Central memory CD8-positive, alpha-beta T cell (primary cell): ENCODE results near the gene SLC25A1.
"Not testable (repeated sequence)": the region's sequence is repeated elsewhere in the genome, so short reads cannot be mapped to it uniquely, and the experiment has no call there.

Source experiments
- ATAC-seq: fragments of 150-1000 bp; cut with Tn5 transposase; replicated peaks from 2 replicates; pipeline ENCODE4 v1.10.0; 2022; ENCODE audit warnings: mild to moderate bottlenecking, moderate FRiP score, moderate number of reproducible peaks; ENCODE audit not compliant: poor library complexity, severe bottlenecking; ENCODE audit errors: extremely low read depth
- DNase-seq, 2 donors: peaks; one replicate each; pipeline ENCODE4 v3.0.0; 2021; ENCODE audit warnings: low spot score in 2 of 2
- H3K27ac Mint-ChIP-seq: one replicate; pipeline ENCODE4 v1.8.0; 2022; ENCODE audit warnings: low read depth, mild to moderate bottlenecking, moderate library complexity, mixed read lengths
- H3K27me3 Mint-ChIP-seq: one replicate; pipeline ENCODE4 v1.8.0; 2022; ENCODE audit warnings: mixed read lengths
- H3K36me3 Mint-ChIP-seq: one replicate; pipeline ENCODE4 v1.8.0; 2022; ENCODE audit warnings: mild to moderate bottlenecking, moderate library complexity, mixed read lengths; ENCODE audit not compliant: insufficient read depth
- H3K4me1 Mint-ChIP-seq: one replicate; pipeline ENCODE4 v1.8.0; 2022; ENCODE audit warnings: mixed read lengths
- H3K4me3 Mint-ChIP-seq: one replicate; pipeline ENCODE4 v1.8.0; 2022; ENCODE audit warnings: mild to moderate bottlenecking, moderate library complexity, mixed read lengths
- H3K9me3 Mint-ChIP-seq: one replicate; pipeline ENCODE4 v1.8.0; 2022; ENCODE audit warnings: mixed read lengths

The SLC25A1 gene

GRCh38 chr22:19215360-19215759 lies 36.8 kb upstream of the SLC25A1 start:
- peaks cover 11% of the 10 kb centered on the region for H3K27me3 Mint-ChIP-seq
- H3K4me1 Mint-ChIP-seq = peaks cover 5% of the 10 kb centered on the region

DNA sequence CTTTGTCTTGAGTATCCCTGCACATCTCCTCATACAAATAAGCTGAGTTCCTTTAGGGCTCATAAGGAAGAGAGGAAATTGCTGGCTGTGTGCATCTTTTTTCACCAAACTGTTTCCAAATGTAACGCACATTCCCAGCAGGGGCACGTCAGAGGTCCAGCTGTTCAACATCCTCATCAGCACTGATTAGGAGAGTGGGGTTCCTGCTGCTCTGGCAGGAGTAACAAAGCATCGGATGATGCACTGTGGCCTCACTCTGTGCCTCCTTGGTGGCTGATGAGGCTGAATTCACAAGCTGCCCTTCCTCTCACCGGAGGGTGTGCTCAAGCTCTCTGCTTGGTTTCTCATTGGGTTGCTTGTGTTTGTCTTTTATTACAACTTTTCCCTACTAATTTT lies 35.5 kb upstream of the SLC25A1 start:
- DNase-seq (no peak), ATAC-seq (no peak)
- H3K4me1 Mint-ChIP-seq = peaks cover 5% of the 10 kb centered on the region
- H3K9me3 Mint-ChIP-seq = no peaks in the 10 kb centered on the region
- H3K36me3 Mint-ChIP-seq = peaks cover 3% of the 10 kb centered on the region
- H3K4me3 Mint-ChIP-seq = no peak overlapping the region
- no peak overlapping the region for H3K27ac Mint-ChIP-seq
- H3K27me3 Mint-ChIP-seq = peaks cover 24% of the 10 kb centered on the region

More at GRCh38 chr22:19215360-19215759, 36.8 kb upstream of the SLC25A1 start:
- H3K4me3 Mint-ChIP-seq = no peak overlapping the region
- H3K36me3 Mint-ChIP-seq = peaks cover 3% of the 10 kb centered on the region
- H3K9me3 Mint-ChIP-seq = no peaks in the 10 kb centered on the region
- no peak for DNase-seq
- no peak for ATAC-seq
- H3K27ac Mint-ChIP-seq = no peak overlapping the region

DNA sequence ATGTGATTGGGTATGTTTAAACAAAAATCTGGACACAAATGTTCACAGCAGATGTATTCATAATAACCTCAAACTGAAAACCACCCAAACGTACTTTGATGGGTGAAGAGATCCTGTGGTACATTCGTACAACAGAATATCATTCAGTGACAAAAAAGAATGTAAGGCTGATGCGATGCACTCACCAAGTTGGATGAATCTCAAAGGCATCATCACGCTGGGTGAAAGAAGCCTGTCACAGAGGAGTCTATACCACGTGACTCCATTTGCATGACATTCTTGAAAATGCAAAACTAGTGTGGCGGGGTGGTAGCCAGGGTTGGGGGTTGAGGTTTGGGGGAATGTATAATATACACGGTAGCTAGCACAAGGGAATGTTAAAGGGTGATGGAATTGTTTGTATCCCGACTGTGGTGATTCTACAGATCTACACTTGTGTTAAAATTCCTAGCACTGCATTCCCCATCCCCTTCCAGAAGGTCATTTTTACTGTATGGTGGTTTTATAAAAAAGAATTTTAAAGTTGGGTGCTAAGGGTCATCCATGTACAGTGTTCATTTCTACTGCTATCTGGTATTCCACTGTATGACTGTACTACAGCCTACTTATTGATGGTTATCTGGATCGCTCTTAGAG lies 35.0 kb upstream of the SLC25A1 start:
- Mint-ChIP-seq H3K27ac (no peak overlapping the region), H3K36me3 (peaks cover 3% of the 10 kb centered on the region), H3K9me3 (no peaks in the 10 kb centered on the region), H3K27me3 (peaks cover 29% of the 10 kb centered on the region), H3K4me3 (no peak overlapping the region), H3K4me1 (peaks cover 5% of the 10 kb centered on the region)
- no peak for DNase-seq
- ATAC-seq = no peak

GRCh38 chr22:19213001-19213400 lies 34.5 kb upstream of the SLC25A1 start:
- DNase-seq = no peak
- Mint-ChIP-seq H3K9me3 (no peaks in the 10 kb centered on the region), H3K27ac (no peak overlapping the region), H3K4me3 (no peak overlapping the region), H3K27me3 (peaks cover 35% of the 10 kb centered on the region), H3K36me3 (peaks cover 3% of the 10 kb centered on the region), H3K4me1 (peaks cover 5% of the 10 kb centered on the region)
- no peak for ATAC-seq

GRCh38 chr22:19212302-19212870 lies 33.9 kb upstream of the SLC25A1 start:
- no peaks in the 10 kb centered on the region for H3K9me3 Mint-ChIP-seq
- H3K27ac Mint-ChIP-seq = no peak overlapping the region
- peaks cover 41% of the 10 kb centered on the region for H3K27me3 Mint-ChIP-seq
- no peak overlapping the region for H3K4me3 Mint-ChIP-seq
- H3K4me1 Mint-ChIP-seq = peaks cover 5% of the 10 kb centered on the region
- H3K36me3 Mint-ChIP-seq = peaks cover 3% of the 10 kb centered on the region
- DNase-seq = no peak
- ATAC-seq = no peak

DNA sequence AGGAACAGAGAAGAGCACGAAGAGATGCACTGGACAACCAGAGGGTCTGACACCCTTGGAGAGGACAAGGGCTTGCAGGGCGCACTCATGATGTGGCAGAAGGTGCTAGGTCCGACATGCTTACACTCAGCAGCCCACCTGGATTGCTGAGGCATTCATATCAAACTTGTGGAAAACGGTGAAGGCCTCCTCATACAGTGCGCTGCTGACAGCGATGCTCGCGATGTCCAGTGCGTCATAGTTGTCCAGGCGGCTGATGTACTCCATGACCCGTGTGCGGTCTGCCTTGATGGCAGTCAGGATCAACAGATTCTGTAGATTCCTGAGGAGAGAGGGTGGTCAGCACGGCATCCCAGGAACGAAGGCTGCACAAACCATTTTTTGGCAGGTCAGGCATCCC lies 31.7 kb upstream of the SLC25A1 start:
- no peak overlapping the region for H3K27ac Mint-ChIP-seq
- H3K4me1 Mint-ChIP-seq = no peaks in the 10 kb centered on the region
- no peaks in the 10 kb centered on the region for H3K36me3 Mint-ChIP-seq
- no peak for DNase-seq
- peaks cover 43% of the 10 kb centered on the region for H3K27me3 Mint-ChIP-seq
- no peaks in the 10 kb centered on the region for H3K9me3 Mint-ChIP-seq
- ATAC-seq = no peak
- H3K4me3 Mint-ChIP-seq = no peak overlapping the region

- Mint-ChIP-seq H3K4me3 (no peak overlapping the region), H3K27ac (no peak overlapping the region), H3K27me3 (peaks cover 55% of the 10 kb centered on the region), H3K9me3 (no peaks in the 10 kb centered on the region), H3K36me3 (no peaks in the 10 kb centered on the region), H3K4me1 (no peaks in the 10 kb centered on the region)
- no peak for DNase-seq
- ATAC-seq = no peak
Measured at GRCh38 chr22:19208287-19208847, 29.8 kb upstream of the SLC25A1 start.

- H3K9me3 Mint-ChIP-seq = no peaks in the 10 kb centered on the region
- H3K36me3 Mint-ChIP-seq = no peaks in the 10 kb centered on the region
- H3K4me3 Mint-ChIP-seq = no peak overlapping the region
- H3K27ac Mint-ChIP-seq = no peak overlapping the region
- peaks cover 55% of the 10 kb centered on the region for H3K27me3 Mint-ChIP-seq
- ATAC-seq (no peak), DNase-seq (no peak)
- H3K4me1 Mint-ChIP-seq = no peaks in the 10 kb centered on the region
Measured at GRCh38 chr22:19207884-19208283, 29.3 kb upstream of the SLC25A1 start.

DNA sequence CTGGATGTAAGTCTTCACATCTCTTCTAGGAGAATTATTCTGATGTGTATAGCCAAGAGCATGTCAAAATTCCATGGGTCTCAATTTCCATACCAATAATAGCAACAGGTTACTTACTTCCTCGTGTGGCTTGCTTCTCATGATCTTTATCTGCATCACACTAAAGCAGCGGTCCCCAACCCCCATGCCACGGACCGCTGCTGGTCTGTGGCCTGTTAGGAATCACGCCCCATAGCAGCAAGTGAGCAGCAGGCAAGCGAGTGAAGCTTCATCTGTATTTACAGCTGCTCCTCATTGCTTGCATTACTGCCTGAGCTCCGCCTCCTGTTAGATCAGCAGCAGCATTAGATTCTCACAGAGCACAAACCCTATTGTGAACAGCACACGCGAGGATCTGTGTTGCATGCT lies 28.9 kb upstream of the SLC25A1 start:
- Mint-ChIP-seq H3K4me3 (no peak overlapping the region), H3K9me3 (peaks cover 4% of the 10 kb centered on the region), H3K27me3 (peaks cover 50% of the 10 kb centered on the region), H3K27ac (no peak overlapping the region), H3K4me1 (peaks cover 5% of the 10 kb centered on the region), H3K36me3 (no peaks in the 10 kb centered on the region)
- ATAC-seq (no peak), DNase-seq (no peak)

- peaks cover 6% of the 10 kb centered on the region for H3K9me3 Mint-ChIP-seq
- peaks cover 45% of the 10 kb centered on the region for H3K27me3 Mint-ChIP-seq
- H3K4me1 Mint-ChIP-seq = peaks cover 6% of the 10 kb centered on the region
- H3K27ac Mint-ChIP-seq = no peak overlapping the region
- no peak for ATAC-seq
- peaks cover 2% of the 10 kb centered on the region for H3K36me3 Mint-ChIP-seq
- DNase-seq = no peak
- H3K4me3 Mint-ChIP-seq = no peak overlapping the region
Measured at GRCh38 chr22:19206287-19206686, 27.8 kb upstream of the SLC25A1 start.

GRCh38 chr22:19204640-19205039 lies 26.1 kb upstream of the SLC25A1 start:
- no peak overlapping the region for H3K4me3 Mint-ChIP-seq
- peaks cover 38% of the 10 kb centered on the region for H3K27me3 Mint-ChIP-seq
- H3K27ac Mint-ChIP-seq = no peak overlapping the region
- peaks cover 2% of the 10 kb centered on the region for H3K36me3 Mint-ChIP-seq
- ATAC-seq (no peak), DNase-seq (no peak)
- H3K9me3 Mint-ChIP-seq = peaks cover 6% of the 10 kb centered on the region
- peaks cover 6% of the 10 kb centered on the region for H3K4me1 Mint-ChIP-seq

DNA sequence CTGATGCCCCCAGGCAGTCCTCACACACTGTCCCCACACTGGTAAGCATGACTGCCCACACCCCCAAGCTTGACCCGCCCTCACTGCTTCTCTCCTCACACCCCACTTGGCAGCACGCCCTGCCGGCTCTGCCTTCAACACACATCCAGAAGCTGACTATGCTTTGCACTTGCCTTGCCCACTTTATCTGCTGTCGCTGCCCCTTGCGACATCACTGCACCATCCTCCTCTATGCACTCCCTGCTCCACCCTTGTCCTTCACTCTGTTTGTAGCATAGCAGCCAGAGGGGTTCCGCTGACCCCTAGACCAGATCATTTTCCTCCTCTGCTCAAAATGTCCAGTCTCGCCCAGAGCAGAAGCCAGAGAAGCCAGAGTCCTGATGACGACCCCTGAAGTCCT lies 25.3 kb upstream of the SLC25A1 start:
- Mint-ChIP-seq H3K27ac (no peak overlapping the region), H3K27me3 (peaks cover 35% of the 10 kb centered on the region), H3K4me1 (peaks cover 6% of the 10 kb centered on the region), H3K4me3 (no peak overlapping the region), H3K36me3 (peaks cover 4% of the 10 kb centered on the region), H3K9me3 (peaks cover 6% of the 10 kb centered on the region)
- DNase-seq (no peak), ATAC-seq (no peak)

DNA sequence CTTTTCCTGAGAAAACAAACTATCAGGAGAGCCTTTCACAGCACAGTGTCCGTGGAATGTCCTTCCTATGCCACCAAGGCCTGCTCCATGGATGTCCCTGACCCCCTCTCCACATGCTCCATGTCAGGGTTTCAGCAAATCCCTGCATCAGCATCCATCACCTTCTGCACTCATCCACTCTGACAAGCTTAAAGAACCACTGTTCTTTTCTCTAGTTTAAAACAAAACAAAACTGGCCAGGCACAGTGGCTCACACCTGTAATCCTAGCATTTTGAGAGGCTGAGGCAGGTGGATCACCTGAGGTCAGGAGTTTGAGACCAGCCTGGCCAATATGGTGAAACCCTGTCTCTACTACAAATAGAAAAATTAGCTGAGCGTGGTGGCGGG lies 24.3 kb upstream of the SLC25A1 start:
- not testable (repeated sequence) for DNase-seq, H3K4me3 Mint-ChIP-seq, H3K9me3 Mint-ChIP-seq, H3K4me1 Mint-ChIP-seq, H3K36me3 Mint-ChIP-seq, ATAC-seq, H3K27ac Mint-ChIP-seq
- peaks cover 35% of the 10 kb centered on the region for H3K27me3 Mint-ChIP-seq
